SK-N-SH (cell line): Measurements from ENCODE around the gene SASH1. TPM values are rescaled to one million over a fixed set of nuclear protein-coding genes. Genes with fewer than 3 reads are reported as not detected.

Source experiments
- CTCF ChIA-PET: fragments of 300-600, 350-600 bp; formaldehyde crosslinking; extraction: SDS; loops from one replicate; lab custom pipeline; 2021; lab: Yijun Ruan, JAX
- POLR2A ChIA-PET: fragments of 350-600 bp; sonication (Branson Sonifier 250); formaldehyde crosslinking; extraction: SDS; loops from one replicate; lab custom pipeline; 2020; ENCODE audit warnings: antibody characterized with exemption, inconsistent platforms; lab: Yijun Ruan, JAX
- DNase-seq: peaks from one replicate; pipeline ENCODE4 v3.0.0; 2012
- H2AFZ ChIP-seq: fragments of 200-600 bp; sonication (generic); 2 replicates; pipeline ENCODE4 v1.8.1; 2016; ENCODE audit warnings: antibody characterized with exemption, mild to moderate bottlenecking, low read depth
- H3F3A ChIP-seq: fragments of 200-600 bp; sonication (generic); replicated peaks from 2 replicates; pipeline ENCODE3; 2016; ENCODE audit warnings: antibody characterized with exemption, mild to moderate bottlenecking; ENCODE audit not compliant: insufficient read depth
- H3K27ac ChIP-seq, 2 experiments: fragments of 200-500 bp in 1 of 2; fragments of 200-600 bp in 1 of 2; sonication (Bioruptor generic) in 1 of 2; sonication (generic), shearing (Covaris generic) in 1 of 2; 2 replicates each; pipeline versions ENCODE4 v1.5.1 to v1.6.1; 2014 to 2016; ENCODE audit warnings: low read depth in 2 of 2, inconsistent platforms in 1 of 2, low read length in 1 of 2, mild to moderate bottlenecking in 1 of 2, mixed read lengths in 1 of 2
- H3K27me3 ChIP-seq: fragments of 200-600 bp; sonication (generic), shearing (Covaris generic); 2 replicates; pipeline ENCODE4 v1.6.1; 2016; ENCODE audit warnings: mixed run types; ENCODE audit not compliant: insufficient read depth
- H3K36me3 ChIP-seq, 2 experiments: fragments of 200-500 bp in 1 of 2; fragments of 200-600 bp in 1 of 2; sonication (Bioruptor generic) in 1 of 2; sonication (generic) in 1 of 2; replicated peaks in 1 of 2; 2 replicates each; pipeline versions ENCODE3 to v1.5.1; 2014 to 2016; ENCODE audit warnings: low read length in 1 of 2, mild to moderate bottlenecking in 1 of 2; ENCODE audit not compliant: insufficient read depth in 2 of 2, control insufficient read depth in 1 of 2
- H3K4me1 ChIP-seq, 2 experiments: fragments of 200-500 bp in 1 of 2; fragments of 200-600 bp in 1 of 2; sonication (Bioruptor generic) in 1 of 2; sonication (generic), shearing (Covaris generic) in 1 of 2; 2 replicates each; pipeline versions ENCODE4 v1.5.1 to v1.6.1; 2014 to 2016; ENCODE audit warnings: low read depth in 1 of 2, low read length in 1 of 2, mixed run types in 1 of 2; ENCODE audit not compliant: insufficient read depth in 2 of 2, control insufficient read depth in 1 of 2
- H3K4me2 ChIP-seq: fragments of 200-600 bp; sonication (generic), shearing (Covaris generic); 2 replicates; pipeline ENCODE4 v1.6.1; 2017; ENCODE audit warnings: mixed run types
- H3K4me3 ChIP-seq, 2 experiments: fragments of 200-500 bp in 1 of 2; fragments of 200-600 bp in 1 of 2; sonication (Bioruptor generic) in 1 of 2; sonication (generic), shearing (Covaris generic) in 1 of 2; 2 replicates each; pipeline versions ENCODE4 v1.5.1 to v1.8.1; 2014 to 2016; ENCODE audit warnings: low read depth in 2 of 2, inconsistent platforms in 1 of 2, low read length in 1 of 2, mild to moderate bottlenecking in 1 of 2, mixed read lengths in 1 of 2, moderate library complexity in 1 of 2
- H3K79me2 ChIP-seq: fragments of 200-600 bp; sonication (generic); 2 replicates; pipeline ENCODE4 v1.8.1; 2017; ENCODE audit warnings: mild to moderate bottlenecking; ENCODE audit not compliant: insufficient read depth
- H3K9ac ChIP-seq: fragments of 200-600 bp; sonication (generic); 2 replicates; pipeline ENCODE4 v1.6.1; 2017; ENCODE audit warnings: mixed run types
- H3K9me2 ChIP-seq: fragments of 200-600 bp; sonication (generic); 2 replicates; pipeline ENCODE4 v1.6.1; 2017; ENCODE audit warnings: mixed run types
- H3K9me3 ChIP-seq: fragments of 200-600 bp; sonication (generic); 2 replicates; pipeline ENCODE4 v1.6.1; 2017; ENCODE audit warnings: mixed run types, mild to moderate bottlenecking, moderate library complexity
- H4K20me1 ChIP-seq: fragments of 200-600 bp; sonication (generic); 2 replicates; pipeline ENCODE4 v1.6.1; 2017; ENCODE audit warnings: mild to moderate bottlenecking, mixed run types; ENCODE audit not compliant: insufficient read depth
- CTCF ChIP-seq: fragments of 200-600 bp; sonication (generic); IDR thresholded peaks from 2 replicates; pipeline ENCODE4 v1.6.1; 2017; ENCODE audit warnings: antibody characterized with exemption, mild to moderate bottlenecking, moderate library complexity
- ELF1 ChIP-seq: IDR thresholded peaks from 2 replicates; pipeline ENCODE4 v1.4.0; 2012
- FOSL2 ChIP-seq: IDR thresholded peaks from 2 replicates; pipeline ENCODE4 v1.4.0; 2012; ENCODE audit warnings: low read depth, mild to moderate bottlenecking, moderate library complexity, borderline replicate concordance
- FOXJ3 ChIP-seq: sonication (generic); formaldehyde crosslinking; IDR thresholded peaks from 2 replicates; pipeline ENCODE4 v1.5.1; 2020; ENCODE audit warnings: mild to moderate bottlenecking, missing genetic modification reagents
- GABPA ChIP-seq: IDR thresholded peaks from 2 replicates; pipeline ENCODE4 v1.4.0; 2012; ENCODE audit warnings: low read depth, mild to moderate bottlenecking
- JUND ChIP-seq: IDR thresholded peaks from 2 replicates; pipeline ENCODE4 v1.4.0; 2012
- MAX ChIP-seq: IDR thresholded peaks from 2 replicates; pipeline ENCODE4 v1.4.0; 2012; ENCODE audit warnings: low read depth
- NFIC ChIP-seq: IDR thresholded peaks from 2 replicates; pipeline ENCODE4 v1.4.0; 2012; ENCODE audit warnings: borderline replicate concordance
- NRF1 ChIP-seq: IDR thresholded peaks from 2 replicates; pipeline ENCODE4 v1.6.1; 2012; ENCODE audit warnings: low read depth, mild to moderate bottlenecking, low read length
- PBX3 ChIP-seq: IDR thresholded peaks from 2 replicates; pipeline ENCODE4; 2012
- SMC3 ChIP-seq: IDR thresholded peaks from 2 replicates; pipeline ENCODE4 v1.6.1; 2012; ENCODE audit warnings: low read depth, low read length, improper control_type of control experiment
- TAF1 ChIP-seq: IDR thresholded peaks from 2 replicates; pipeline ENCODE4 v1.6.1; 2012; ENCODE audit warnings: low read depth, mild to moderate bottlenecking, low read length, moderate library complexity, borderline replicate concordance
- TEAD4 ChIP-seq: IDR thresholded peaks from 2 replicates; pipeline ENCODE4 v1.4.0; 2012; ENCODE audit warnings: mild to moderate bottlenecking, borderline replicate concordance; ENCODE audit not compliant: insufficient read depth
- WGBS: methylation state at CpG from one replicate; pipeline ENCODE4 v1.1.6; 2017; ENCODE audit warnings: low lambda C conversion rate; 5-methylcytosine and 5-hydroxymethylcytosine counted together
- polyA plus RNA-seq, 3 experiments: library from polyadenylated mRNA; depleted of rRNA; stranded (reverse); fragments of >200 nt; gene quantifications; 2 replicates each; pipeline ENCODE4 v1.2.3, GENCODE V29; 2012

SASH1 gene
- polyA plus RNA-seq, 1 of the 3 experiments (the other 2 are of a cell fraction) = 19.8 TPM

- ChIA-PET CTCF (no interaction called here), POLR2A (no interaction called here)
- H2AFZ ChIP-seq = no peak overlapping the region
- no peaks in the 10 kb centered on the region for H3K27me3 ChIP-seq
- H3K9me3 ChIP-seq = no peaks in the 10 kb centered on the region
- peak overlapping the region; percentile 81 to 100 for H3K27ac ChIP-seq
- peak overlapping the region in 1 of 2 experiments; percentile 60; a peak in 2 of 4 replicates for H3K4me3 ChIP-seq
- 18% methylated on average over 4 of the region's 4 CpGs for WGBS
- peaks cover 29% of the 10 kb centered on the region for H3K79me2 ChIP-seq
- H3F3A ChIP-seq = peaks cover 78% of the 10 kb centered on the region
- no peak for DNase-seq
- peaks cover 0 to 52% of the 10 kb centered on the region in 2 experiments; a peak in 3 of 4 replicates for H3K4me1 ChIP-seq
- H4K20me1 ChIP-seq = no peaks in the 10 kb centered on the region
- H3K9ac ChIP-seq = peak overlapping the region; percentile 99
- no peak for TF ChIP-seq NFIC
- TF ChIP-seq MAX = peak; percentile 38; the same call in 1 of the 2 replicates
- TF ChIP-seq FOSL2 = peak; percentile 49; the same call in 1 of the 2 replicates
- TF ChIP-seq JUND = peak; percentile 51
- TF ChIP-seq TAF1 = peak; percentile 4; the same call in 1 of the 2 replicates
- TF ChIP-seq TEAD4 = no peak
- peaks cover 6 to 24% of the 10 kb centered on the region in 2 experiments for H3K36me3 ChIP-seq
- no peaks in the 10 kb centered on the region for H3K9me2 ChIP-seq
- peak overlapping the region; percentile 83 for H3K4me2 ChIP-seq
Measured at GRCh38 chr6:148525453-148525852, 182.8 kb downstream of the SASH1 start.

GRCh38 chr6:148526145-148526544 lies 183.5 kb downstream of the SASH1 start:
- TF ChIP-seq PBX3 (no peak), GABPA (no peak), TAF1 (no peak), JUND (no peak), CTCF (no peak), TEAD4 (no peak), NRF1 (no peak), FOXJ3 (CRISPR knock-in tag) (no peak), ELF1 (no peak), SMC3 (no peak)
- H4K20me1 ChIP-seq = no peaks in the 10 kb centered on the region
- peak overlapping the region; percentile 99; the same call in 1 of the 2 replicates for H3K9ac ChIP-seq
- H3K9me2 ChIP-seq = no peaks in the 10 kb centered on the region
- peaks cover 6 to 20% of the 10 kb centered on the region in 2 experiments for H3K36me3 ChIP-seq
- 81% methylated on average over 5 of the region's 7 CpGs for WGBS
- no peak for DNase-seq
- H3K9me3 ChIP-seq = no peaks in the 10 kb centered on the region
- H3K79me2 ChIP-seq = peaks cover 26% of the 10 kb centered on the region; the same call in 1 of the 2 replicates
- H3K27me3 ChIP-seq = no peaks in the 10 kb centered on the region
- no peak overlapping the region for H3K4me3 ChIP-seq
- H3F3A ChIP-seq = peaks cover 78% of the 10 kb centered on the region
- H3K4me1 ChIP-seq = peaks cover 0 to 53% of the 10 kb centered on the region in 2 experiments; a peak in 3 of 4 replicates
- POLR2A ChIA-PET = no interaction called here
- H2AFZ ChIP-seq = no peak overlapping the region
- CTCF ChIA-PET = no interaction called here
- peak overlapping the region; percentile 83 for H3K4me2 ChIP-seq
- H3K27ac ChIP-seq = peak overlapping the region; percentile 81 to 100; a peak in 3 of 4 replicates
